ENCODE data around the gene SBNO2.

Gene SBNO2

GRCh38 chr19:1079566-1080111, 94.4 kb downstream of the SBNO2 start:
- no peak for TF ChIP-seq CTCF (conservative IDR thresholded peaks at IDR 0.05; ENCODE audit: control insufficient read depth, insufficient read depth, low read depth, low read length)
- no peak overlapping the region for H3K4me3 ChIP-seq (ENCODE audit: control insufficient read depth, low read depth, low read length)
- no peak for DNase-seq (ENCODE audit: low read depth)

GRCh38 chr19:1076951-1077350, 97.1 kb downstream of the SBNO2 start:
- TF ChIP-seq CTCF (conservative IDR thresholded peaks at IDR 0.05; ENCODE audit: control insufficient read depth, insufficient read depth, low read depth, low read length), result no peak
- H3K4me3 ChIP-seq (ENCODE audit: control insufficient read depth, low read depth, low read length), result no peak overlapping the region
- no peak for DNase-seq (ENCODE audit: low read depth)

- no peak for DNase-seq (ENCODE audit: low read depth)
- H3K4me3 ChIP-seq (ENCODE audit: control insufficient read depth, low read depth, low read length), result no peak overlapping the region
- TF ChIP-seq CTCF (conservative IDR thresholded peaks at IDR 0.05; ENCODE audit: control insufficient read depth, insufficient read depth, low read depth, low read length), result no peak
These were observed 98.1 kb downstream of the SBNO2 start for GRCh38 chr19:1076046-1076386.

GRCh38 chr19:1074544-1075283, 99.4 kb downstream of the SBNO2 start:
- no peak for DNase-seq (ENCODE audit: low read depth)
- H3K4me3 ChIP-seq (ENCODE audit: control insufficient read depth, low read depth, low read length), result no peak overlapping the region

GRCh38 chr19:1073956-1074517, 100.0 kb downstream of the SBNO2 start:
- DNase-seq (ENCODE audit: low read depth), result no peak
- no peak for TF ChIP-seq CTCF (conservative IDR thresholded peaks at IDR 0.05; ENCODE audit: control insufficient read depth, insufficient read depth, low read depth, low read length)
- H3K4me3 ChIP-seq (ENCODE audit: control insufficient read depth, low read depth, low read length), result no peak overlapping the region

More at GRCh38 chr19:1074544-1075283, 99.4 kb downstream of the SBNO2 start:
- no peak for TF ChIP-seq CTCF (conservative IDR thresholded peaks at IDR 0.05; ENCODE audit: control insufficient read depth, insufficient read depth, low read depth, low read length)

GRCh38 chr19:1073063-1073955, 100.8 kb downstream of the SBNO2 start:
- no peak overlapping the region for H3K4me3 ChIP-seq (ENCODE audit: control insufficient read depth, low read depth, low read length)
- TF ChIP-seq CTCF (conservative IDR thresholded peaks at IDR 0.05; ENCODE audit: control insufficient read depth, insufficient read depth, low read depth, low read length), result no peak
- no peak for DNase-seq (ENCODE audit: low read depth)

Data from fibroblast of mammary gland (primary cell).